ENCODE results near the gene TRIM8.
A peak's percentile ranks its signal among the peaks of the same experiment; 100 is the strongest.

TRIM8 gene

GRCh38 chr10:102616066-102616770 lies 28.1 kb upstream of the TRIM8 start:
- DNase-seq (ENCODE audit: low read depth), result no peak

GRCh38 chr10:102617041-102617440 lies 27.2 kb upstream of the TRIM8 start:
- no peak for DNase-seq (ENCODE audit: low read depth)

GRCh38 chr10:102617816-102618215 lies 26.5 kb upstream of the TRIM8 start:
- no peak for DNase-seq (ENCODE audit: low read depth)

GRCh38 chr10:102619281-102619981 lies 24.8 kb upstream of the TRIM8 start:
- no peak for DNase-seq (ENCODE audit: low read depth)

- no peak for DNase-seq (ENCODE audit: low read depth)
Observed at GRCh38 chr10:102620138-102620590, 24.1 kb upstream of the TRIM8 start.

GRCh38 chr10:102620591-102621442 lies 23.5 kb upstream of the TRIM8 start:
- no peak for DNase-seq (ENCODE audit: low read depth)

- DNase-seq (ENCODE audit: low read depth), result no peak
Observed at GRCh38 chr10:102621443-102622325, 22.6 kb upstream of the TRIM8 start.

GRCh38 chr10:102624094-102624493 lies 20.2 kb upstream of the TRIM8 start:
- no peak for DNase-seq (ENCODE audit: low read depth)

- no peak for DNase-seq (ENCODE audit: low read depth)
Observed at GRCh38 chr10:102624751-102625645, 19.3 kb upstream of the TRIM8 start.

GRCh38 chr10:102626026-102626685 lies 18.1 kb upstream of the TRIM8 start:
- no peak for DNase-seq (ENCODE audit: low read depth)

- DNase-seq (ENCODE audit: low read depth), result no peak
Observed at GRCh38 chr10:102627291-102627735, 17.0 kb upstream of the TRIM8 start.

GRCh38 chr10:102627736-102628293 lies 16.5 kb upstream of the TRIM8 start:
- DNase-seq (ENCODE audit: low read depth), result no peak

- no peak for DNase-seq (ENCODE audit: low read depth)
Observed at GRCh38 chr10:102628451-102628911, 15.8 kb upstream of the TRIM8 start.

- peak; percentile 57 for DNase-seq (ENCODE audit: low read depth)
Observed at GRCh38 chr10:102629661-102630614, 14.3 kb upstream of the TRIM8 start.

- DNase-seq (ENCODE audit: low read depth), result no peak
Observed at GRCh38 chr10:102630663-102631062, 13.6 kb upstream of the TRIM8 start.

GRCh38 chr10:102631525-102632393 lies 12.5 kb upstream of the TRIM8 start:
- no peak for DNase-seq (ENCODE audit: low read depth)

- DNase-seq (ENCODE audit: low read depth), result no peak
Observed at GRCh38 chr10:102632394-102633111, 11.7 kb upstream of the TRIM8 start.
